NOMO-1 treated with dmso at 0.1 percent for 144 hours (cell line): ENCODE measurements around the gene RCHY1.
"Not testable (repeated sequence)": the region's sequence is repeated elsewhere in the genome, so short reads cannot be mapped to it uniquely, and the experiment has no call there.

Source experiments
- DNase-seq: peaks from one replicate; lab custom pipeline; 2025; ENCODE audit not compliant: unreplicated experiment; lab: John Stamatoyannopoulos, UW

RCHY1 gene

DNA sequence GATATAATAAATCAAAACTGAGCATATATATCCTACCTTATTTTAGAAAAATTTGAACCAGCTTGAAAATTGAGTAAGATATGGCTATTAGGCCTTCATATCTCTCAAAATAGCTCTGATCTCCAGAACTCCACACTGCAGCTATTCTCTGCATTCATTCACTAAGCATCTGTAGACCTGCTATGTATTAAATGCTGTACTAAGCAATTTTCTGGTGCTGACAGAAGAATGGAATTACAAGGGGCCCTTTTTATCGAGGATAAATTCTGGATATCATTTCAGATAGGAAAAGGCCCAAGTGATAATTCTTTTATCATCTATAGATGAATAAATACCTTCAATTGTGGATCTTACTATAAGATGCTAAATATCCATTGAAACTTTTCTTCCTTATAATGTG is 1.9 kb upstream of the RCHY1 start:
- no peak for DNase-seq

DNA sequence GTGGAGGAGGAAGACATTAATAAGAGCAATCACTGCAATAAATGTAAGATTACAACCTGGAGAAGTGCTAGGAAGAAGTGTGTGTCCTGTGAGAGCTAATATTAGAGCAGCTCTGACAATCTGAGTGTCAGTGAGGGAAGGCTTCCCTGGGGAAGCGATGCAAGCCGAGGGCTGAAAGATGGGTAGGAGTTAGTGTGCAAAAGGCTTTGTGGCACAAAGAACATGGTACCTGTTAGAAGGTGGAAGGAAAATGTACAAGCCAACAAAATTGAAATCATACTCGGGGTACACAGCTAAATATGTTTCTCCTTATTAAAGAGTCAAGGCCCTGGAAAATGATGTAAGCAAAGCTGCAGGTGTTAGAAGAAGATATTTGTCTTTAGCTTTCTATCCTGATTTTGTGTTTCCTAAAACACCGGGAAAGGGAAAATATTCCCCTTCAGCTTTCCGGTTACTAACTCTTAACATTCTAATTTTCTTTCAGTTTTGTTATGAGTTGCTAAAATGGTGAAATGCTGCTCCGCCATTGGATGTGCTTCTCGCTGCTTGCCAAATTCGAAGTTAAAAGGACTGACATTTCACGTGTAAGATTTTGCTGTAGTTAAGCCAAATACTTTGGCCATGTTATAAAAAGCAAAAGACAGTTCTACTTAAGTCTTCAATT is 878 bp upstream of the RCHY1 start:
- DNase-seq = no peak

DNA sequence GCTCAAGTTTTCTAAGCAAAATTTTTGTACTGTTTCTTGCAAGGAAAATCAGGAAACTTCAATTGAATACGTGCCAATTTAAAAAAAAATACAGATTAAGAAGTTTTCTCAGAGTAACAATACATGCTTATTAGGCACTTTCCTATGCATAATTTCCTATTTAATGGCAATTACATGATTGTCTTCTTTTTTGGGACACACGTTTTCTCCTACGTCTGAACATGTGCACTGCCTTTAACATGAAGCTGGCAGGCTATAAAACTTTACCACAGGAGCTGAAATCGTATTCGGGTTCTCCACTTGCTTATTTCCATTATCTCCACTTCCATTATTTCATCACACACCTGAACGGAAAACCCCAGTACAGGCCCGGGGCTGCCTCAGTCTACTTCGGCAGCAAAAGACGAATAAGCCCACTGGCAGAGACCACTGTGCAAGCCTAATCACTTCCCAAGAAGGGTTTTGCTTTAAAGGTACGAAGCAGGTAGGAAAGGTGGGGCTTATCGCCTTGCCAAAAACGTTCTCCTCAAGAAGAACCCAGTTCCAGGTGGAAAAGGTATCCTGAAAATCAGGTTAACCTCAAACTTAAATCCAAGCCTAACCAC is 575 bp downstream of the RCHY1 start:
- DNase-seq = no peak

DNA sequence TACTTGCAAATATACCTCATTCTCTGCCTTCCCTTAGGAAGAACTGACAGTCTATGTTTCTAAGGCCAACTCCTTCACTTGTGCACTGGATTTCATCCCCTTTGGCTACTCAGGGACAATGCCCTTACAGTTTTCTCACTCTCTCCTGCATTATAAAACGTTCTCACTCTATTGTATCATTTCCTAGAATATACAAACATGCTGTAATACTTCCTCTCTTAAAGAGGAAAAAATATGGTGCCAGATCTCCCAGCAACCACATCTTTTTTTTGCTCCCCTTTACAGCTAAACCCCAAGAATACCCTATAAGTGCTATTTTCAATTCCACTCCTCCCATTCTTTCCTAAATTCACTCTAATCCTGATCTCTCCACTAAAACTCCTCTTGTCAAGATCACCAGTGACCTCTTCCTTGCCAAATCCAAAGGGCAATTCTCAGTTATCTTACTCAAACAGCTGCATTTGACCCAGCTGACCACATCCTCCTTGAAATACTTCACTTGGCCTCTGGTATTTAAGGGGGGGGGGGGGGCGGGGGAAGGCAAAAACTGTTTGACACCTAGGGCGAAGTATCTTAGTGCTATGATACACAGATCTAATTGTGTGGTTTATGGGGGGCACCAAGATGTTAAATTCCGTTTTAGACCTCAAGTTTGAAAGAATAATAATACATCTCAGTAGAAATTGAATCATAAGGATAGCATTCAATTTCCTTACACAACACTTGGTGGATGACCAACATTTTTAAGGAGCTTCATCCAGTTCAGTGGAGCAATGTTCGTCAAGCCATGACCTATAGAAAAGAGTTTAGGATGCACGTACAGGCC is 1.6 kb downstream of the RCHY1 start:
- DNase-seq = no peak

DNA sequence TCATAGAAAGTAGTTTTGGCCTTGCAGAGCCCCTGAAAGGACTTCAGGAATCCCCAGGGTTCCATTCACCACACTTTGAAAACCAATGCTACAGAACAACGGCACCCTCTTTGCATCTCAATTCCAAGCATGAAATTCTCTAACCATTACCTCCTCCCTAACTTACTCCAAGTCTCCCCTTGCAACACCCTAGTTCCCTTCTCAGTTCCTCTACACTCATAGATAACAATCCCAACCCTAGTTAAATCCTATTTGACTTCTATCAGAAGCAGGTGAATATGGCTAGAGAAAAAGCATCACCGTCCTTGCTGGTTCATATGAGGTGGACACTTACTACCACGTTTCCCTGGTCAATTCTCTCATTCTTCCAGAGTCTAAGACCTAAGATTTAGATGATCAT is 2.4 kb downstream of the RCHY1 start:
- no peak for DNase-seq

DNA sequence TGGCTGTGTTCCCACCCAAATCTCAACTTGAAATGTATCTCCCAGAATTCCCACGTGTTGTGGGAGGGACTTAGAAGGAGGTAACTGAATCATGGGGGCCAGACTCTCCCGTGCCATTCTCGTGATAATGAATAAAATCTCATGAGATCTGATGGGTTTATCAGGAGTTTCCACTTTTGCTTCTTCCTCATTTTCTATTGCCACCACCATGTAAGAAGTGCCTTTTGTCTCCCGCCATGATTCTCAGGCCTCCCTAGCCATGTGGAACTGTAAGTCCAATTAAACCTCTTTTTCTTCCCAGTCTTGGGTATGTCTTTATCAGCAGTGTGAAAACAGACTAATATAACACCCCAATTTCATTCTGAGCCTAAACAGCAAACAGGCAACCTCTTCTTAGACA is 4.6 kb downstream of the RCHY1 start:
- DNase-seq = not testable (repeated sequence)

DNA sequence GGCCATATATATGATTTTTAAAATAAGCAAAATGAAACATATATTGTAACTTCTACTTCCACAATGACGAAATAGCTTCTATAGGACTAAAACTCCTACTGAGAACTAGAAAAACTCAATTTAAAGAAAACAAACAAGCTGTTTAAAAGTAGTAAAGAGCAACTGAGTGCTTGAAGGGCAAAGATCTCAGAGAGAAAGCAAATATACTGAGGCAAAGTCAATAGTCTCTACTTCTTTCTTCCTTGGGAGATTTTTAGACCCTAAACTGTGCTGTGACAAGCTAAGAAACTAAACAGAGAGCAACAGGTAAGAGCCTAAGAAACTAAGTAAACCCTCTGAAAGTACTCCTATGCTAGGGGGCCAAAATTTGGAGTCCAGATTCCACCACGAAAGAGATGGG is 8.6 kb downstream of the RCHY1 start:
- no peak for DNase-seq

DNA sequence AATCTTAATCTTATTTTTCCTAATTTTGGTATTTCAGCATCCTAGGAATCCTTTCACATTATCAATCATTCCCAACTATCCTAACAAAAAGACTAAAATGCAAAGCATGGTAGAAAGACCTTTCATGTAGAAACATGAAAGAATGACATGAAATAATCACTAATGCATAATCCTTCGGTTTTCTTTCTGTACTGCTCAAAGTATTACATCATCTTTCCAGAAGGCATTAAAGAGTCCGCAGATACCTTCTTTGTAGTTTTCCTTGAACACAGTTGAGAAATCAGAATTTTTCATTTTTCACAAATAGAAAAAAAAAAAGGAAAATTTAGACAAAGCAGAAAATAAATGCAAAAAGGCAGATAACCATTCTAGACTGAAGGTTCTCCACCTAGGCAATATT is 11.5 kb downstream of the RCHY1 start:
- no peak for DNase-seq

DNA sequence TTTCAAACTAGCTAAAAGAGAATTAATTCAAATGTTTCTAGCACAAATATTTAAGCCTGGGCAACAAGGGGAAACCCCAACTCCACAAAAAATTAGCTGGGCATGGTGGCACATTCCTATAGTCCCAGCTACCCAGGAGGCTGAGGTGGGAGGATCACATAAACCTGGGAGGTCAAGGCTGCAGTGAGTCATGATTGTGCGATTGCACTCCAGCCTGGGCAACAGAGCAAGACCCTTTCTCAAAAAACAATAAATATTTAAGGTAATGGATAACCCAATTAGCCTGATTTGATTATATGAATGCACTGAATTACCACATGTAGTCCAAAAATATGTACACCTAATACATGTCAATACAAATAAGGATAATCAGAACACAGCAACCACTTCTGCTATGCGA is 14.3 kb downstream of the RCHY1 start:
- no peak for DNase-seq

DNA sequence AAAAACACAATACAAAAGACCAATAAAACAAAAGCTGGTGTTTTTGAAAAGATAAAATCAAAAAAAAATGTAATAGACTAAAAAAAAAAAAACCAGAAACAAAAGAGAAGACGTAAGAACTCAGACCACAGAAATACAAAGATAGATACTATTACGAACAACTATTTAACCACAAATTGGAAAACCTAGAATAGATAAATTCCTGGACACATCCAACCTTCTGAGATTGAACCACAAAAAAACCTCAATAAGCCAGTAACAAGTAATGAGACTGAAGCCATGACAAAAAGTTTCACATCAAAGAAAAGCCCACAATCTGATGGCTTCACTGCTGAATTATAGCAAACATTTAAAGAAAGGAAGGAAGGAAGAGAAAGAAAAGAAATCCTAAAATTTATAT is 16.2 kb downstream of the RCHY1 start:
- no peak for DNase-seq

DNA sequence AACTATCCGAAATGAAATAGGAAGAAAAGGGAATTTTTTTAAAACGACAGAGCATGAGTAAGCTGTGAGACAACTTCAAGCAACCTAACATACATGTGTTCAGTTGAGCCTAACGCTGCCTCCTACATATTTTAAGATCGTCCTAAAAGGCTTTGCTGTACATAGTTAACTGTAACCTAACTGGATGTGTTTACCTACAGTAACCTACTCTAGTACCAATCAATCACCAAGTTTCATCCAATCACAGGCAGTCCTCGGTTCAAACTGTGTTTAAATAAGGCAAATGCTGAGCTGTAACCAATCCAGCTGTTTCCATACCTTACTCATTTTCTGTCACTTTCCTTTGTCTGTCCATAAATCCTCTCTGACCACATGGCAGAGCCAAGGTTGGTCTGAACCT is 17.1 kb downstream of the RCHY1 start:
- DNase-seq = no peak

DNA sequence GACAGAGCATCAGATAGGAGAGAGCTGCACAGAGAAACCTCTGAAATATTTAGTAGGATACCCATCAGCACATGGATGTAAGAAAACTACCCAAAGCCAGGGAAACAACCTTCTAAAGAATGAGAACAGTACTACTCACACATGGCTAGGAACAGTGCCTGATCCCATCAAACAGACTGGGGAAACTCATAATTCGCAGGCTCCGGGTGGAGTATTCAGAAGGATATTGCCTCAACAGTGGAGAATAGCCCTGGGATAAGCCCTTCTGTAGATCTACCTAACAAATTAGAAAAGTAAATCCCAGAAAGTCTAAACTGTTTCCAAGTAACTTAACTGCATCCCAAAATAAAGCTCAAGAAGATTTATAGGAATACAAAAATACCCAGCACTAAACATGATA is 17.8 kb downstream of the RCHY1 start:
- no peak for DNase-seq

DNA sequence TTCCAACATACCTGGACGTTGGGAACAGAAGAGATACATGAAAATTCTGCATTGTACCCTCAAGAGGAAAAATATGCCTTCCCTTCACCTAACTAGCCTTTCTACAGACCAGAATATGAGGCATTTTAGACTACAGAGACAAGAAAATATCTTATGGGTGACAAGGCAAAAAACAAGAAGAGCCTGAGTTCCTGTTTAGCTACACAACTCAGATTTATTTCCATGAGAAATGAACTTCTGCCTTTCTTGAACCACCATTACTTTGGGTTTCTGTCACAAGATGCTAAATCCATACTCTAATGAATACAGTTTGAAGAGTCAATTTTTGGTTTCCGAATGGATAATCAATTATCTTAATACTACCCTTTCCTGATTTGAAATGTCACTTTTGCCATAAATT is 18.7 kb downstream of the RCHY1 start:
- DNase-seq = peak; percentile 28

DNA sequence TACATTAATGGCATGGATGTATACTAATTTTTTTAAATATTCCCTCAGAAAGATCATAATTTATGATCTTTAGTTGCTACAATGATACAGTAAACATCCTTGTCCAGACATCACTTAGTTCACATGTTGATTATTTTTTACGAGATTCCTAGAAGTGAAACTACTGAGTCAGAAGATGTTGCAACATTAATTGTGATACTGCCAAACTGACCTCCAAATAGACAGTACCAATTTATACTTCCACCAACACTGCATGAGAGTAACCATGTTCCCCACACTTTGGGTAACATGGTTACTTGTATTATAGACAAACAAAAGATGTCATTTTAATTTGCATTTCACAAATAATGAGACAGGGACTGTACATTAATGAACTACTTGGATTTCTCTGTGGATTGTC is 19.6 kb downstream of the RCHY1 start:
- DNase-seq = no peak

DNA sequence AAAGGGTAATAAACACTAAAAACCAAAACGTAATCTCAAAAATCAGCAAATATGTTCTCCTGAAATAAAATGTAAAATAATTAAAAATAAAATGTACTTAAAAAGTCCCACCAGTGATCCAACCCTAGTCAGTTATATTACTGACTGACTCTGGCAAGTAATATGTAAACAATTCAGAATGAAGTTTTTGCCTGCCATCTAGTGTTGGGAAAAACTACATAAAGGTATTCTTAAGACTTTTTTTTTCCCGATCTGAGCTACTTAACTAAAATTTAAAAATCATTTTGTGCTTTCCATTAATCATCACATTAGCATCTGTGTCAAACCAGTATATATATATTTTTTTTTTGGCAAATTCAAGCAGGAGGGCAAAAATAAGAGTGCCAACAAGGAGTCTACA is 24.0 kb downstream of the RCHY1 start:
- DNase-seq = no peak

DNA sequence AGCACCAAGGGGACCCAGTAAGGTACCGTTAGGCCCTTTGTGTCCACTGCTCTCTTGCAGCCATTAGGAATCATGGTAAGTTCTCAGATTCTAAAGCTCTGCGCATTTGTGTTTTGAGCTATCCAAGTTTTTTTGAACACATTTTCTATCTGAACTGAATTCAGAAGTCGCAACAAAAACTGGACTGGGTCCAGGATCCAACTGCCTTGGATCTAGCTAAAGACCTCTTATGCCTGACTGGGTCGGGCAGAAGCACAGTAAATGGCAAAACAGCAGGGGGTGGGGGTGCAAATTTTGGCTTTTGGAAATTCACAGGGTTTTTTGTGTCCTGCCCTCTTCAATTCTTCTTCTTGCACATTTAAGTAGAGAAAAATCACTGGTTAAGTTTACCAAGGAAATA is 30.0 kb downstream of the RCHY1 start:
- DNase-seq = no peak

DNA sequence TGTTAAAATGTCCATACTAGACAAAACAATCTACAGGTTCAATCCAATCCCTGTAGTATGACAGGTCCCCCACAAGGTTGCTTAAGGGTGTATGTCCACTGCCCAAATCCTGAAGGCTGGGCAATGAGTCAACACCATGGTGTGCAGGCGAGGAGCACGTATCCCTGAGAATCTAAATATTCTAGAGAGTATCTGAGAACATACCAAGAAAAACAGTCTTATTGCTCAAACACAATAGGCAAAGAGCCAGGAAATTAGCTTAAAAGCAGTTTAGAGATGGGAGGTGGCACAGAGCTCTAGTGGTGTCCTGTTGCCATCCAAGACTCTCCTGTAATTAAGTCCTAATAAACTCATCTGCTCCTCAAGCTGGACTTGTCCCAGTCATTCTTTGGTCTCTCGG is 37.0 kb downstream of the RCHY1 start:
- DNase-seq = no peak

DNA sequence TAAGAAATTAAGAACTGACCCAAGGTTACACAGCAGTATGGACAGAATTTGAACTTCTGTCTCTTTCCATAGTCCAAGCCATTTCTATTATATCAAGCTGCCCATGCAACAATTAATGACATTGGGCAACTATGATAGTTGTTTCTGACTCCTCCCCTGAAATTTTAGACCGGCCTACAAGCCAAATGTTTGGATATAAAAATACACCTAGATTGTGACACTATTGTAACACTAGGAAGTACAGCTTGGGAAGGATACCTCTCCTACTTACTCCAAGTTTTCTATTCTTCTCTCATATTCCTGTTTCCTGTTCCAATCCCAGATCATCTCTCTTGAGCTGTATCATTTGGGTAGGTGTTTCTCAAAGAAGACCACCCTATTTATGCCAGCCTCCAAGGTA is 43.5 kb downstream of the RCHY1 start:
- DNase-seq = no peak

DNA sequence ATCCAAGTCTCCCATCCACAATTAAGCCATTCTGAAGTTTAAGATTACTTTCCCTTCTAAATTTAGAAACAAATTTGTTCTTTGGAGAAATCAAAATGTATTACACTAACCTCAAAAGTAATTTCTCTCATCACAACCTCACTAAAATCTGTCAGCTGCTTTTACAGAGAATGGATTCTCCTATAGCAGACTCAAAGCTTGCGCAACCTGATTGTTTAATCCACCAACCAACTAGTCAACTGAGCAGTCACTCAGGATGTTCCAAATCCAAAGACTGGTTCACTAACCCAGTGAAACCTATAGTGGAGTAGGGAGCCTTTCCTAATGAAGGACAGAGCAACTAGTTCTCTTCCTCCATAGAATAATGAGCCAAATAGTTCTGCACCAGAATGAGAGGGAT is 44.3 kb downstream of the RCHY1 start:
- DNase-seq = no peak

DNA sequence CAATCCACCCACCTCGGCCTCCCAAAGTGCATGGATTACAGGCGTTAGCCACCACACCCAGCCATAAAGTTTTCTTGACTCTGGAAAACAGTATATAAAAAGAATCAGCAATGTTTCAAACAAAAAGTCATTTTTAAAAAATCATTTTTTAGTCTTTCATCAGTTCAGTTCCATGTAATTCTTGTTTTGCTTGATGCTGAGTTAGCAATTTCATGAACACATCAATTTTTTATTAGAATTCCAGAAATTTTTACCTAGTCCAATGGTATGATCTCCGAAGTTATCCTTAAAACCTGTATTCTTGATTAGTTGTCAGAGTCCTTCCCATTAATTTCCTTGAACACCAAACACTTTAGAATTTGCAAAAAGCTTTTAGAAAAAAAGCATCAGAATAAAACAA is 56.8 kb downstream of the RCHY1 start:
- no peak for DNase-seq

DNA sequence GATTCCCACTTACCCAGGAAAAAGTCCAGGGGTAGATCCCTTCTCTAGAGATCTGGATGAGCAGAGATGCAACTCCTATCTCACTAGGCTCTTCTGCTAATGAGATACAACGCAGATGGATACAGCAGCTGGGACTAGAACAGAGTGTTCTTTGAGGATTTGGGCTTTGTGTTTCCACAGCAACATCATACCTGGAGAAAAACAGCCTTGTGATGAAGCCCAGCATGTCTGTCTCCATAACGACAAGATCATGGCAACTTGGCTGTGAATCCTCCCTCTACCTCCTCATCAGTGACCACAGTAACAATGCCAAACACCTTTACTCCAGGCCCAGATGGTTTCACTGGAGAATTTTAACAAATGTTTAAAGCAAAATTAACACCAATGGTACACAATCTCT is 80.1 kb downstream of the RCHY1 start:
- DNase-seq = no peak

DNA sequence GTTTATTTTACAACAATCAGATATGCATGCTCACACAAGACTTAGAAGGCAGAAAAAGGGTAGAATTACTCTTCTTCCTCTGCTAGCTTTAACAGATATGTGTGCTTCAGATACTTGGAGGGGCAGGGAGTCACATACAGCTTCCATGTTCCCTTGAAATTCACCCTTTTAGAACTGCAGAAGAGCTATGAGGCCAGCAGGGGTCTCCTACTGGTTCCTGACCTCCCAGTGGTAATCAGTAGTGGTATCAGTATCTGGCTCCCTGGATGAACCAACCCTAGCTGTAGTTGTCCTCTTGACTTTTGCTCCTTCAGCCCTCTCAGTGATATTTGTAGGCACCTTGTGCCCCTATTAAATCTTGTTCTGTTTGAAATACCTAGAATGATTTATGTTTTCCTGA is 81.5 kb downstream of the RCHY1 start:
- no peak for DNase-seq
